ENCODE results near the gene KAZN. TPM values are rescaled to one million over a fixed set of nuclear protein-coding genes. Genes with fewer than 3 reads are reported as not detected.

KAZN gene
- total RNA-seq, 1 donor from 2014 or later, result 3.7 TPM

GRCh38 chr1:14788080-14788479 lies 189.6 kb downstream of the KAZN start:
- ATAC-seq (ENCODE audit: poor library complexity), result no peak
- intact Hi-C loops (cut with DNase I), result no loop called here

GRCh38 chr1:14790982-14791381 lies 192.5 kb downstream of the KAZN start:
- intact Hi-C loops (cut with DNase I), result no loop called here
- DNase-seq (no peak), ATAC-seq (ENCODE audit: poor library complexity) (no peak)

More at GRCh38 chr1:14788080-14788479, 189.6 kb downstream of the KAZN start:
- no peak for DNase-seq

- intact Hi-C loops (cut with DNase I), result no loop called here
- ATAC-seq (ENCODE audit: poor library complexity), result no peak
- no peak for DNase-seq
Observed at GRCh38 chr1:14791654-14792053, 193.2 kb downstream of the KAZN start.

GRCh38 chr1:14794136-14794768 lies 195.8 kb downstream of the KAZN start:
- intact Hi-C loops (cut with DNase I), result no loop called here
- no peak for ATAC-seq (ENCODE audit: poor library complexity)
- no peak for DNase-seq

- DNase-seq (no peak), ATAC-seq (ENCODE audit: poor library complexity) (no peak)
- intact Hi-C loops (cut with DNase I), result no loop called here
Observed at GRCh38 chr1:14794906-14795305, 196.4 kb downstream of the KAZN start.

GRCh38 chr1:14795589-14795988 lies 197.1 kb downstream of the KAZN start:
- intact Hi-C loops (cut with DNase I), result no loop called here
- ATAC-seq (ENCODE audit: poor library complexity), result no peak
- no peak for DNase-seq

GRCh38 chr1:14800014-14800413 lies 201.5 kb downstream of the KAZN start:
- DNase-seq (no peak), ATAC-seq (ENCODE audit: poor library complexity) (no peak)
- intact Hi-C loops (cut with DNase I), result no loop called here

- no peak for DNase-seq
- ATAC-seq (ENCODE audit: poor library complexity), result no peak
- intact Hi-C loops (cut with DNase I), result no loop called here
Observed at GRCh38 chr1:14800500-14801076, 202.1 kb downstream of the KAZN start.

- intact Hi-C loops (cut with DNase I), result no loop called here
- DNase-seq (no peak), ATAC-seq (ENCODE audit: poor library complexity) (no peak)
Observed at GRCh38 chr1:14803002-14803789, 204.7 kb downstream of the KAZN start.

- no peak for DNase-seq
Observed at GRCh38 chr1:14804626-14805025, 206.1 kb downstream of the KAZN start.

GRCh38 chr1:14806772-14807171 lies 208.3 kb downstream of the KAZN start:
- no peak for DNase-seq
- intact Hi-C loops (cut with DNase I), result no loop called here

More at GRCh38 chr1:14804626-14805025, 206.1 kb downstream of the KAZN start:
- no peak for ATAC-seq (ENCODE audit: poor library complexity)
- intact Hi-C loops (cut with DNase I), result no loop called here

GRCh38 chr1:14808768-14809167 lies 210.3 kb downstream of the KAZN start:
- DNase-seq (no peak), ATAC-seq (ENCODE audit: poor library complexity) (no peak)
- intact Hi-C loops (cut with DNase I), result no loop called here

More at GRCh38 chr1:14806772-14807171, 208.3 kb downstream of the KAZN start:
- ATAC-seq (ENCODE audit: poor library complexity), result no peak

- intact Hi-C loops (cut with DNase I), result no loop called here
- no peak for ATAC-seq (ENCODE audit: poor library complexity)
- no peak for DNase-seq
Observed at GRCh38 chr1:14809191-14809981, 210.9 kb downstream of the KAZN start.

GRCh38 chr1:14810595-14811361 lies 212.3 kb downstream of the KAZN start:
- ATAC-seq (ENCODE audit: poor library complexity), result no peak
- DNase-seq, result no peak
- intact Hi-C loops (cut with DNase I), result no loop called here

- ATAC-seq (ENCODE audit: poor library complexity) (no peak), DNase-seq (no peak)
- intact Hi-C loops (cut with DNase I), result no loop called here
Observed at GRCh38 chr1:14811573-14811972, 213.1 kb downstream of the KAZN start.

- no peak for ATAC-seq (ENCODE audit: poor library complexity)
- intact Hi-C loops (cut with DNase I), result no loop called here
- DNase-seq, result no peak
Observed at GRCh38 chr1:14812189-14812588, 213.7 kb downstream of the KAZN start.

GRCh38 chr1:14815175-14815877 lies 216.8 kb downstream of the KAZN start:
- ATAC-seq (ENCODE audit: poor library complexity) (no peak), DNase-seq (no peak)
- intact Hi-C loops (cut with DNase I), result no loop called here
